ENCODE measurements around the gene GPR34.
A peak's percentile ranks its signal among the peaks of the same experiment; 100 is the strongest.
"Not testable (repeated sequence)": the region's sequence is repeated elsewhere in the genome, so short reads cannot be mapped to it uniquely, and the experiment has no call there.

Gene GPR34, protein sequence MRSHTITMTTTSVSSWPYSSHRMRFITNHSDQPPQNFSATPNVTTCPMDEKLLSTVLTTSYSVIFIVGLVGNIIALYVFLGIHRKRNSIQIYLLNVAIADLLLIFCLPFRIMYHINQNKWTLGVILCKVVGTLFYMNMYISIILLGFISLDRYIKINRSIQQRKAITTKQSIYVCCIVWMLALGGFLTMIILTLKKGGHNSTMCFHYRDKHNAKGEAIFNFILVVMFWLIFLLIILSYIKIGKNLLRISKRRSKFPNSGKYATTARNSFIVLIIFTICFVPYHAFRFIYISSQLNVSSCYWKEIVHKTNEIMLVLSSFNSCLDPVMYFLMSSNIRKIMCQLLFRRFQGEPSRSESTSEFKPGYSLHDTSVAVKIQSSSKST

DNA sequence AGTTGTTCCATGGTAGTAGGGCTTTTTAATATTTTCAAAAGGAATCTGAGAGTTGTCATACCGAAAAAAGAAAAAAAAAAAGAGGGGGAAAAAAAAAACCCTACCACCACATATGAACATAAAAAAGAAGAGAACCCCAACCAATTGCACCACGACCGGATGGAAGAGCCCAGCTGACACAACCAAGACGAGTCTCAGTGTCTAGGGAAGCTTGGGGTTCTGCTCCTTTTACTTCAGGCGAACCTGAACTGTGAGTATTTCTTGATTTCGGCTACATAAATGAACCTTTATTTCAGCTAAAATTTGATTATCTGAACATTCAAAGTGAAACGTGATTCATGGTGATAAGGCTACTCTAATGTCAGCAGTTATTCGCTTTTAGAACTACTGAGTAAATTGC lies at the start of gene GPR34:
GPR34 (plus strand) TSS at position 139 of the 400 bp plus-strand sequence. CDS start 6,661 bp downstream, outside the sequence.
- DNase-seq (ENCODE audit: low spot score): no peak

- not testable (repeated sequence) for DNase-seq (ENCODE audit: low spot score)
Measured at GRCh38 chrX:41646201-41646600, 42.6 kb upstream of the GPR34 start.

DNA sequence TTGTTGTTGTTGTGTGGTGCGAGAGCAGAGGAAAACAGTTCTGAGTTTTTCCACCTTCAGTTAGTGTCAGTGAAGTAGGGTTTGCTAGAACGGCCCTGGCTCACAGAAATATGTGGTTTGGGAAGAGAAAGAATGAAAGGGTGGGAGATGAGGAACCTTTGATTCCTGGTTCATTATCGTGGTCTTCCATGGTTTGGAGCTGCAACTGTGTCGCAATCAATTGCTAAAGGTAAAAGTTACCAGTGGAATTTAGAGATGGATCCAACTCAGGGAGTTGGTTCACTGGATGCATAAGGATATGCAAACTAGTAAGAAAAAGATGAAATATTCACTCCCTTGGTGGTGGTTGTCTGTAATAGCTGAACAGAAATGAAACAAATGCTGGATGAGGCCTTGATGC lies 35.6 kb upstream of the GPR34 start:
- no peak for DNase-seq (ENCODE audit: low spot score)

DNA sequence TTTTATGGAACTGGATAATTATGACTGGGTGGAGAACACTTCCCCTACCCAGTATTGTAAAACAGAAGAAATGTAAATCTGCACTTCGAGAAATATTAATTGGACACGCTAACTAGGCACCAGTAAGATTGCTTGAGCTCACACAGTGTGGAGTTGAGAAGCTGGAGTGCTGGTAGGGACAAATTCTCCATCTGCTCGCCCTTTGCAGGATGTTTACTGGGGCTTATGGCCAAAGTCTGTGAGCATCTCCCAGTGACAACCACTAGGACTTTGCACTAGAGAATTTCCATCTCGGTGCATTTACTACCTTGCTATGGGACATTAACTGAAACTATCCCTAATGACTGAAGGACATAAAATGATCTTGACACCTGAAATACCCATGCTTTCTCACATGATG lies 33.7 kb upstream of the GPR34 start:
- no peak for DNase-seq (ENCODE audit: low spot score)

- DNase-seq (ENCODE audit: low spot score): no peak
Measured at GRCh38 chrX:41655631-41656030, 33.1 kb upstream of the GPR34 start.

- DNase-seq (ENCODE audit: low spot score): peak; percentile 11
Measured at GRCh38 chrX:41661366-41662095, 27.2 kb upstream of the GPR34 start.

DNA sequence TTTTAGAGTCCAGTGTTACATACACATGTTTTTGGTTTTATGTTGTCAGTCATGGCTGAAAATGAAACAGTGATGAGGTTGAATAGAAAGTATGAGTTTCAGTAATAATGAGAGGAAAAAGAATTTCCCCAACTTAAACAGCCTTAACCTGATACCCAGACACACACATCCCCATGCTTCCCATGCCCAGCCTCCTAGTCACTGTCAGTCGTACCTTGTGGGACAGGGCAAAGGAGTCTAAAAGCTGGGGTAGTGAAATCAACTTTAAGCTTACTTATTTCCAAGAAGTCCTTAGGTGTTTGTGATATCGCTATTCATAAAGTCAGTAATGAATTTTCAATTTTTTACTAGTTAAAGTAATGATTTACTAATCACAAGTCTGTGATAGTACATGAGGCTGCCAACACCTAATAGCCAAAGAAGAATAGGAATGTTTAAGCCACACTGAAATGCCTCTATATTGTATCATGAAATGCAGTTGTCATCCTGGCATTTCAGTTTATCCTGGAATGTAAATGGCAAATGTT lies 24.3 kb upstream of the GPR34 start:
- no peak for DNase-seq (ENCODE audit: low spot score)

DNA sequence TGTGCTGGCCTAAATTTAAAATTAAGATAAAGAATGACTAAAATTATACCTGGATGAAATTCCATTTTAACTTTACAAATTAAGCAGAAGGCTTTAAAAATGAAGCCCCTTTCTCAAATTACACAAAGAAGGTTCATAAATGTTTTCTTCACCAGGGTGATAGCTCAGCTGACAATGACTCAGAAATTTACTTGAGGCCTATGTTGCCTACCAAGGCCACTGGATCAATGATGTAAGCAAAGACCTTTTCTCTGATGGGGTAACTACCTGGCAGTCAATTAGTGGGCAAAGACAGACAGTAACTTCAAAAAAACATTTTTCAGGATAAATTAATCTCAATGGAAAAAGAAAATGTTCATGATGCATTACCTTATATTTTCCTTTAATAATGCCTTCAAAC lies 23.9 kb upstream of the GPR34 start:
- DNase-seq (ENCODE audit: low spot score): no peak

GRCh38 chrX:41665686-41666085 lies 23.1 kb upstream of the GPR34 start:
- no peak for DNase-seq (ENCODE audit: low spot score)

DNA sequence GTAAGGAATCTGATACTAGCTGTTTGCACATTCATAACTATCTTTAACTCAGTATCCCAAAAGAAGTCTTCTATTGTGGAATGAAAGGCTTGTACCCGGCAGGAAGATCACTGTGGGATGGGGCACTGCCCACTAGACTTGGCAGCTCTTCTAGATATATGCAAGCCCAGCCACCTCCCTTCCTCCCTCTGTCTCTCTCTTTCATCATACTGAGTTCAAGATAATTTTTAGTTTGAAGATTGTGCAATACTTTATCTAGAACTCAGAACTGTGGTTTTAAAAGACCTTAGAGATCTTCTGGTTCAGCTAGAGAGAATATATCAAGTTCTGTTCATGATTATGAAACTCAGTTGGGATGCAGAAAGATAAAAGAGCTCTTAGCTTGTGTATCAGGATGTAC lies 22.5 kb upstream of the GPR34 start:
- peak; percentile 3 for DNase-seq (ENCODE audit: low spot score)

DNA sequence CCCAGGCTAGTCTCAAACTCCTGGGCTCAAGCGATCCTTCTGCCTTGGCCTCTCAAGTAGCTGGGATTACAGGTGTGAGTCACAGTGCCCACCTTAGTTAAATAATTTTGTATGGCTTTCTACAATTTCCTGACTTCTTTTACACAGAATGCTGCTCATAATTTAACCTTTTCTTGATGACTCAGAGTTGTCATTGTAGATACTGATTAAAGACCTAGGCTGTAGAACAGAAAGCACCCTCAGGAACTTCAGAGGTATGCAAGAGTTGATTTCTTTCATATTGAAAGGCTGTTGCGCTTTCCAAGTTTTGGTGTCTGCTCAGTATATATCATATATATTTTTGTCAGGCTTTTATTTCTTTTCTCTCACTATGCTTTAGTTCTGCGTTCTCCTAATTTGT lies 21.1 kb upstream of the GPR34 start:
- DNase-seq (ENCODE audit: low spot score): no peak

- peak; percentile 3 for DNase-seq (ENCODE audit: low spot score)
Measured at GRCh38 chrX:41670112-41670511, 18.7 kb upstream of the GPR34 start.

DNA sequence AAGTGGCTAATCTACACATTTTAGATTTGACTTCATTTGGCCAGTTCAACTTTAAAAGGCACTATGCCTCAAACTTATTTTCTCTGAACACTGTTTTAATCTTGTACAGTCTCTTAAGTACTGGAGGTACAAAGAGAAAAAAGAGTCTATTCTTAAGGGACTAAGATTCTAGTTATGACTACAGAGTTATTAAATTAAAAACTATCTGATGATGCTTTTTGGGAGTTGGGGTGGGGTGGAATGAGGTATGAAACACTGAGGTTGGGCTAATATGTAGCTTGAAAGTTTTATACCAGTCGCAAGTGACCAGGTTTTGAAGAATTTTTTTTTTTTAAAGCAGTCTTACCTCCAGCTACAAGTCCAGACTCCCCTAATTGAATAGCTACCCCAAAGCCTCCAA lies 17.7 kb upstream of the GPR34 start:
- no peak for DNase-seq (ENCODE audit: low spot score)

GRCh38 chrX:41672643-41673042 lies 16.1 kb upstream of the GPR34 start:
- no peak for DNase-seq (ENCODE audit: low spot score)

DNA sequence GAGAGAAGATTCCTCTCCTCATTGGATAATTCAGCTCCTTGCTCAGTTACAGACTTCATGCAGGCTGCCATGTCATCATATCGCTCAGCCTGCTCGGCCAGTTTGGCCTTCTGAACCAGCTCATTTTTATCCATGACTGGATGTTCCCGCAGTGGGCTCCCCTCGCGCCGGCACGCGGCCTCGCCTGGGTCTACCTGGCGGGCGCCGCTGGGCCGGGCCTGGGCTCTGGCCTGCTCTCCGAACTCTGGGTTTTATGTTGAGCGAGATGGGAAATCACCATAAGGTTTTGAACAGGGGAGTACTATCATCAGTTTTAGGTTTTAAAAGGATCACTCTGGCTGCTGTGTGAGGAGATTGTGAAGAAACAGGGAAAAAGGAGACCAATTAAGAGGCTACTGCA lies 12.4 kb upstream of the GPR34 start:
- not testable (repeated sequence) for DNase-seq (ENCODE audit: low spot score)

GRCh38 chrX:41677183-41678060 lies 11.4 kb upstream of the GPR34 start:
- peak; percentile 6 for DNase-seq (ENCODE audit: low spot score)

DNA sequence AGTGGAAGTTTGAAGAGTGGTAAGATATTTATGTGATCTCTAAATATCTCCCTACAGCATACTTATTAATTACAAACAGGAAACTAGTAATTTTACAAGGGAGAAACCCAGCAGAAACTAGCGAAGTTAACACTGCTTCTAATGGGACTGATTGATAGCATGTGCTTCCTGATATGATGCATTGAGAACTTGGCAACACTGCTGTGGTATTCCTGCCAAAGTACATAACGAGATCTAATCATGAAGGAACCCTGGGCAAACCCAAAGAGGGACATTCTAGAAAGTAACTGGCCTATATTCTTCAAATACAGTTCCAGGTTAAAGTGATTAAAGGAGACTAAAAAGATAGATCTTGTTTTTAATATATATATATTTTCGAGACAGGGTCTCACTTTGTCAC lies 4.6 kb upstream of the GPR34 start:
- no peak for DNase-seq (ENCODE audit: low spot score)

- no peak for DNase-seq (ENCODE audit: low spot score)
Measured at GRCh38 chrX:41684940-41685339, 3.8 kb upstream of the GPR34 start.

- no peak for DNase-seq (ENCODE audit: low spot score)
Measured at GRCh38 chrX:41686788-41687187, 2.0 kb upstream of the GPR34 start.

- no peak for DNase-seq (ENCODE audit: low spot score)
Measured at GRCh38 chrX:41688156-41688555, 617 bp upstream of the GPR34 start.

DNA sequence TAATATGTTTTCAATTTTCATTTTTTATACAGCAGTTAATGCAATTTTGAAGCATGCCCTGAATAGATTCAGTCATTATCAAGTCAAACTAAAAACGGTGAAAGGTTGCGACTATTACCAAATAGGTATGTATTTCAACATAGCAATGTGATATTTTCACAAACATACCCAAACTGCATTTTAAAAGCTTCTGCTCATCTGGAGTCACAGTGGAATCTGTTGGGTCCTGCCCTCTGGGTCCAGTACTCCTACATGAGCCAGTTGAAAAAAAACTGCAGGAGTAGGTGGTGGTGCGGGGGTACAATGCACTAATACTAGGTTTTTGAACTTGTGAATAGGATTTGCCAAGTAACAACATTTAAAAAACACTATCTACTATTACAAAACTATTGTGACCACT lies 938 bp downstream of the GPR34 start:
- DNase-seq (ENCODE audit: low spot score): peak; percentile 2

- DNase-seq (ENCODE audit: low spot score): peak; percentile 49
Measured at GRCh38 chrX:41692162-41692749, 3.5 kb downstream of the GPR34 start.
